OCI-LY1 (cell line): ENCODE data around the gene KAT6B.

Experiments used
- H2AFZ ChIP-seq: fragments of 200-600 bp; sonication (generic), shearing (Covaris generic); 2 replicates; pipeline ENCODE4 v1.6.0; 2014; ENCODE audit warnings: antibody characterized with exemption, mild to moderate bottlenecking, low read length
- H3F3A ChIP-seq: fragments of 200-600 bp; sonication (generic), shearing (Covaris generic); 2 replicates; pipeline ENCODE4 v1.6.0; 2014; ENCODE audit warnings: mild to moderate bottlenecking, antibody characterized with exemption, low read length, moderate library complexity; ENCODE audit not compliant: insufficient read depth
- H3K27ac ChIP-seq: fragments of 200-600 bp; sonication (generic); 2 replicates; pipeline ENCODE4 v1.5.1; 2014; ENCODE audit warnings: low read length, mixed run types, mild to moderate bottlenecking, low read depth; ENCODE audit not compliant: poor library complexity, severe bottlenecking
- H3K27me3 ChIP-seq: fragments of 200-600 bp; sonication (generic); 2 replicates; pipeline ENCODE4 v1.6.0; 2014; ENCODE audit warnings: antibody characterized with exemption, mild to moderate bottlenecking, low read length, moderate library complexity; ENCODE audit not compliant: insufficient read depth
- H3K36me3 ChIP-seq: fragments of 200-600 bp; sonication (generic); 2 replicates; pipeline ENCODE4 v1.6.1; 2014; ENCODE audit warnings: mild to moderate bottlenecking, antibody characterized with exemption, low read length, moderate library complexity, mixed read lengths; ENCODE audit not compliant: insufficient read depth
- H3K4me1 ChIP-seq: fragments of 200-600 bp; sonication (generic); 2 replicates; pipeline ENCODE4 v1.5.1; 2014; ENCODE audit warnings: mild to moderate bottlenecking, low read length, moderate library complexity; ENCODE audit not compliant: insufficient read depth, severe bottlenecking
- H3K4me2 ChIP-seq: fragments of 200-600 bp; sonication (generic), shearing (Covaris generic); 2 replicates; pipeline ENCODE4 v1.6.1; 2014; ENCODE audit warnings: low read length
- H3K4me3 ChIP-seq: fragments of 200-600 bp; sonication (generic); 2 replicates; pipeline ENCODE4 v1.5.1; 2014; ENCODE audit warnings: low read length, low read depth, mild to moderate bottlenecking, mixed read lengths; ENCODE audit not compliant: poor library complexity, severe bottlenecking
- H3K79me2 ChIP-seq: fragments of 200-600 bp; shearing (Covaris generic); 2 replicates; pipeline ENCODE4 v1.6.1; 2016; ENCODE audit warnings: mixed run types, low read length, mixed read lengths; ENCODE audit not compliant: insufficient read depth
- H3K9ac ChIP-seq: fragments of 200-600 bp; sonication (generic), shearing (Covaris generic); 2 replicates; pipeline ENCODE4 v1.6.1; 2014; ENCODE audit warnings: mild to moderate bottlenecking, low read length, mixed read lengths
- H3K9me2 ChIP-seq: fragments of 200-600 bp; sonication (generic), shearing (Covaris generic); 2 replicates; pipeline ENCODE4 v1.6.1; 2014; ENCODE audit warnings: low read depth, mild to moderate bottlenecking, low read length, mixed read lengths
- H3K9me3 ChIP-seq: fragments of 200-600 bp; shearing (Covaris generic); 2 replicates; pipeline ENCODE4 v1.6.1; 2014; ENCODE audit warnings: low read length, mixed read lengths
- H4K20me1 ChIP-seq: fragments of 200-600 bp; sonication (generic), shearing (Covaris generic); 2 replicates; pipeline ENCODE4 v1.6.0; 2016; ENCODE audit warnings: mild to moderate bottlenecking, low read length; ENCODE audit not compliant: insufficient read depth
- CTCF ChIP-seq: fragments of 200-600 bp; sonication (generic), shearing (Covaris generic); IDR thresholded peaks from 2 replicates; pipeline ENCODE4 v1.5.1; 2017; ENCODE audit warnings: mild to moderate bottlenecking, antibody characterized with exemption, low read length, moderate library complexity, mixed read lengths
- EZH2 ChIP-seq: fragments of 200-600 bp; sonication (generic), shearing (Covaris generic); IDR thresholded peaks from 2 replicates; pipeline ENCODE4 v1.8.0; 2017; ENCODE audit warnings: borderline replicate concordance, mixed run types, mild to moderate bottlenecking, antibody characterized with exemption, low read length, moderate library complexity, mixed read lengths

KAT6B gene

GRCh38 chr10:74868392-74868977 is 42.1 kb downstream of the KAT6B start:
- peaks cover 69% of the 10 kb centered on the region for H3K79me2 ChIP-seq
- no peaks in the 10 kb centered on the region; the same call in 1 of the 2 replicates for H3K36me3 ChIP-seq
- H3K4me3 ChIP-seq, result no peak overlapping the region
- H3K9me2 ChIP-seq, result no peaks in the 10 kb centered on the region
- H3K4me1 ChIP-seq, result peaks cover 22% of the 10 kb centered on the region
- H3K9ac ChIP-seq, result no peak overlapping the region
- no peak for TF ChIP-seq EZH2
- no peak for TF ChIP-seq CTCF
- H3F3A ChIP-seq, result no peaks in the 10 kb centered on the region
- no peak overlapping the region for H2AFZ ChIP-seq
- H3K4me2 ChIP-seq, result no peak overlapping the region
- no peaks in the 10 kb centered on the region for H3K27me3 ChIP-seq
- no peaks in the 10 kb centered on the region for H3K9me3 ChIP-seq
- H4K20me1 ChIP-seq, result no peaks in the 10 kb centered on the region
- H3K27ac ChIP-seq, result no peak overlapping the region

- no peak overlapping the region for H3K27ac ChIP-seq
- H3K27me3 ChIP-seq, result no peaks in the 10 kb centered on the region
- no peak overlapping the region for H3K9ac ChIP-seq
- no peaks in the 10 kb centered on the region for H4K20me1 ChIP-seq
- no peaks in the 10 kb centered on the region for H3F3A ChIP-seq
- H3K9me2 ChIP-seq, result no peaks in the 10 kb centered on the region
- no peaks in the 10 kb centered on the region for H3K9me3 ChIP-seq
- peaks cover 33% of the 10 kb centered on the region for H3K4me1 ChIP-seq
- H3K4me2 ChIP-seq, result no peak overlapping the region
- H3K79me2 ChIP-seq, result peaks cover 72% of the 10 kb centered on the region
- TF ChIP-seq EZH2 (no peak), CTCF (no peak)
- H3K4me3 ChIP-seq, result no peak overlapping the region
- H2AFZ ChIP-seq, result no peak overlapping the region
- no peaks in the 10 kb centered on the region; the same call in 1 of the 2 replicates for H3K36me3 ChIP-seq
Measured at GRCh38 chr10:74869635-74870034, 43.2 kb downstream of the KAT6B start.

GRCh38 chr10:74870191-74870590 is 43.8 kb downstream of the KAT6B start:
- Histone ChIP-seq H3K27ac (no peak overlapping the region), H3K4me3 (no peak overlapping the region), H3K9me2 (no peaks in the 10 kb centered on the region), H3K4me2 (no peak overlapping the region), H3K36me3 (no peaks in the 10 kb centered on the region; the same call in 1 of the 2 replicates), H3F3A (no peaks in the 10 kb centered on the region), H3K79me2 (peaks cover 71% of the 10 kb centered on the region), H3K9me3 (no peaks in the 10 kb centered on the region), H3K27me3 (no peaks in the 10 kb centered on the region), H3K9ac (no peak overlapping the region), H4K20me1 (no peaks in the 10 kb centered on the region), H3K4me1 (peaks cover 38% of the 10 kb centered on the region), H2AFZ (no peak overlapping the region)
- no peak for TF ChIP-seq CTCF
- no peak for TF ChIP-seq EZH2
